Activated T-helper 2 cell treated with anti-CD3 and anti-CD28 coated beads, Interferon-gamma antibody, Interleukin-2, Interleukin-4, amounts not matched to agents 10 μg/mL and 5 μg/mL and 100 μg/mL, durations not matched to agents 14 hours and 24 hours and 36 hours (primary cell): ENCODE data around the gene IL25. TPM values are rescaled to one million over a fixed set of nuclear protein-coding genes. Genes with fewer than 3 reads are reported as not detected.

ENCODE experiments used
- DNase-seq: peaks from one replicate; pipeline ENCODE4 v3.0.0; 2021; ENCODE audit warnings: low spot score
- H3K27ac Mint-ChIP-seq: one replicate; pipeline ENCODE4 v1.8.0; 2021; ENCODE audit warnings: mixed read lengths
- H3K27me3 Mint-ChIP-seq: one replicate; pipeline ENCODE4 v1.8.0; 2021; ENCODE audit warnings: low read depth, mixed read lengths
- H3K36me3 Mint-ChIP-seq: one replicate; pipeline ENCODE4 v1.8.0; 2021; ENCODE audit warnings: low read depth, mixed read lengths
- H3K4me1 Mint-ChIP-seq: one replicate; pipeline ENCODE4 v1.8.0; 2021; ENCODE audit warnings: low read depth, mixed read lengths
- H3K4me3 Mint-ChIP-seq: one replicate; pipeline ENCODE4 v1.8.0; 2021; ENCODE audit warnings: low read depth, mild to moderate bottlenecking, moderate library complexity, mixed read lengths
- H3K9me3 Mint-ChIP-seq: one replicate; pipeline ENCODE4 v1.8.0; 2021; ENCODE audit warnings: mixed read lengths
- intact Hi-C: fragments of 100-400 bp; cut with micrococcal nuclease; formaldehyde crosslinking; loops from one replicate; pipeline ENCODE4 v1.15.1; 2023
- total RNA-seq: library from RNA; stranded (reverse); gene quantifications from 2 replicates; pipeline ENCODE4 v1.2.3, GENCODE V29; 2022

Gene IL25
- total RNA-seq, 1 donor from 2014 or later, result not detected

GRCh38 chr14:23370221-23370620 is 2.4 kb upstream of the IL25 start:
- no peak overlapping the region for H3K4me3 Mint-ChIP-seq
- no peaks in the 10 kb centered on the region for H3K9me3 Mint-ChIP-seq
- H3K27ac Mint-ChIP-seq, result no peak overlapping the region
- no peaks in the 10 kb centered on the region for H3K36me3 Mint-ChIP-seq
- peaks cover 22% of the 10 kb centered on the region for H3K27me3 Mint-ChIP-seq
- H3K4me1 Mint-ChIP-seq, result no peaks in the 10 kb centered on the region
- intact Hi-C loops, result no loop called here
- DNase-seq, result no peak

- intact Hi-C loops, result no loop called here
- Mint-ChIP-seq H3K36me3 (no peaks in the 10 kb centered on the region), H3K27me3 (peaks cover 18% of the 10 kb centered on the region), H3K27ac (no peak overlapping the region), H3K4me3 (no peak overlapping the region), H3K4me1 (no peaks in the 10 kb centered on the region), H3K9me3 (no peaks in the 10 kb centered on the region)
- DNase-seq, result no peak
Observed at GRCh38 chr14:23371865-23372264, 744 bp upstream of the IL25 start.

- intact Hi-C loops, result no loop called here
- Mint-ChIP-seq H3K9me3 (no peaks in the 10 kb centered on the region), H3K4me1 (no peaks in the 10 kb centered on the region), H3K4me3 (no peak overlapping the region), H3K27me3 (peaks cover 10% of the 10 kb centered on the region), H3K36me3 (no peaks in the 10 kb centered on the region), H3K27ac (no peak overlapping the region)
- no peak for DNase-seq
Observed at GRCh38 chr14:23373041-23373440, 432 bp downstream of the IL25 start.

GRCh38 chr14:23375527-23376251 is 3.1 kb downstream of the IL25 start:
- Mint-ChIP-seq H3K9me3 (no peaks in the 10 kb centered on the region), H3K27ac (no peak overlapping the region), H3K4me3 (no peak overlapping the region), H3K27me3 (peaks cover 3% of the 10 kb centered on the region), H3K4me1 (no peaks in the 10 kb centered on the region), H3K36me3 (no peaks in the 10 kb centered on the region)
- intact Hi-C loops, result no loop called here
- DNase-seq, result no peak

GRCh38 chr14:23376482-23377197 is 4.0 kb downstream of the IL25 start, which contains the start of gene CMTM5:
CMTM5 (plus strand) TSS chr14:23377046; CDS start chr14:23377252, 206 bp downstream.
- Mint-ChIP-seq H3K9me3 (no peaks in the 10 kb centered on the region), H3K36me3 (no peaks in the 10 kb centered on the region), H3K4me1 (no peaks in the 10 kb centered on the region), H3K4me3 (no peak within 1 kb of the TSS), H3K27ac (no peak within 1 kb of the TSS), H3K27me3 (peaks cover 3% of the 10 kb centered on the region)
- no peak for DNase-seq
- intact Hi-C loops, result no loop called here

- no peaks in the 10 kb centered on the region for H3K9me3 Mint-ChIP-seq
- H3K27me3 Mint-ChIP-seq, result peaks cover 2% of the 10 kb centered on the region
- no peak overlapping the region for H3K4me3 Mint-ChIP-seq
- H3K36me3 Mint-ChIP-seq, result no peaks in the 10 kb centered on the region
- H3K4me1 Mint-ChIP-seq, result no peaks in the 10 kb centered on the region
- no peak for DNase-seq
- intact Hi-C loops, result no loop called here
- H3K27ac Mint-ChIP-seq, result no peak overlapping the region
Observed at GRCh38 chr14:23377198-23377550, 4.6 kb downstream of the IL25 start.

- no peak overlapping the region for H3K4me3 Mint-ChIP-seq
- intact Hi-C loops, result no loop called here
- no peaks in the 10 kb centered on the region for H3K27me3 Mint-ChIP-seq
Observed at GRCh38 chr14:23377573-23378563, 5.3 kb downstream of the IL25 start.

GRCh38 chr14:23378612-23379220 is 6.1 kb downstream of the IL25 start:
- DNase-seq, result no peak
- intact Hi-C loops, result no loop called here
- no peaks in the 10 kb centered on the region for H3K36me3 Mint-ChIP-seq
- no peaks in the 10 kb centered on the region for H3K4me1 Mint-ChIP-seq
- no peaks in the 10 kb centered on the region for H3K9me3 Mint-ChIP-seq
- H3K27me3 Mint-ChIP-seq, result no peaks in the 10 kb centered on the region
- no peak overlapping the region for H3K4me3 Mint-ChIP-seq
- H3K27ac Mint-ChIP-seq, result no peak overlapping the region

More at GRCh38 chr14:23377573-23378563, 5.3 kb downstream of the IL25 start:
- H3K27ac Mint-ChIP-seq, result no peak overlapping the region
- H3K9me3 Mint-ChIP-seq, result no peaks in the 10 kb centered on the region
- no peaks in the 10 kb centered on the region for H3K36me3 Mint-ChIP-seq
- no peak for DNase-seq
- no peaks in the 10 kb centered on the region for H3K4me1 Mint-ChIP-seq

- H3K9me3 Mint-ChIP-seq, result no peaks in the 10 kb centered on the region
- intact Hi-C loops, result loop anchor here (1.0 to 2.0 kb wide), 2 partner anchors 51 to 115 kb away; no protein-coding TSS in a partner anchor
- no peaks in the 10 kb centered on the region for H3K4me1 Mint-ChIP-seq
- H3K36me3 Mint-ChIP-seq, result no peaks in the 10 kb centered on the region
- no peak overlapping the region for H3K27ac Mint-ChIP-seq
- H3K4me3 Mint-ChIP-seq, result no peak overlapping the region
- H3K27me3 Mint-ChIP-seq, result no peaks in the 10 kb centered on the region
- DNase-seq, result peak; percentile 43
Observed at GRCh38 chr14:23379366-23380196, 7.0 kb downstream of the IL25 start.

- H3K4me1 Mint-ChIP-seq, result no peaks in the 10 kb centered on the region
- intact Hi-C loops, result loop anchor here (1.0 to 2.0 kb wide), 2 partner anchors 52 to 116 kb away; no protein-coding TSS in a partner anchor
- DNase-seq, result no peak
- no peak overlapping the region for H3K4me3 Mint-ChIP-seq
- H3K36me3 Mint-ChIP-seq, result no peaks in the 10 kb centered on the region
- no peaks in the 10 kb centered on the region for H3K27me3 Mint-ChIP-seq
- H3K9me3 Mint-ChIP-seq, result no peaks in the 10 kb centered on the region
- H3K27ac Mint-ChIP-seq, result no peak overlapping the region
Observed at GRCh38 chr14:23380197-23380914, 7.7 kb downstream of the IL25 start.

- no peaks in the 10 kb centered on the region for H3K36me3 Mint-ChIP-seq
- H3K27ac Mint-ChIP-seq, result no peak overlapping the region
- no peak overlapping the region for H3K4me3 Mint-ChIP-seq
- no peak for DNase-seq
- intact Hi-C loops, result loop anchor here (1.0 to 2.0 kb wide), 2 partner anchors 53 to 116 kb away; no protein-coding TSS in a partner anchor
- no peaks in the 10 kb centered on the region for H3K9me3 Mint-ChIP-seq
- no peaks in the 10 kb centered on the region for H3K27me3 Mint-ChIP-seq
- no peaks in the 10 kb centered on the region for H3K4me1 Mint-ChIP-seq
Observed at GRCh38 chr14:23380976-23381375, 8.4 kb downstream of the IL25 start.
